ENCODE data around the gene DPF3. TPM values are rescaled to one million over a fixed set of nuclear protein-coding genes. Genes with fewer than 3 reads are reported as not detected.

The DPF3 gene
- total RNA-seq, 4 donors from 2014 or later = 0.19 to 3.8 (median 0.58) TPM

DNA sequence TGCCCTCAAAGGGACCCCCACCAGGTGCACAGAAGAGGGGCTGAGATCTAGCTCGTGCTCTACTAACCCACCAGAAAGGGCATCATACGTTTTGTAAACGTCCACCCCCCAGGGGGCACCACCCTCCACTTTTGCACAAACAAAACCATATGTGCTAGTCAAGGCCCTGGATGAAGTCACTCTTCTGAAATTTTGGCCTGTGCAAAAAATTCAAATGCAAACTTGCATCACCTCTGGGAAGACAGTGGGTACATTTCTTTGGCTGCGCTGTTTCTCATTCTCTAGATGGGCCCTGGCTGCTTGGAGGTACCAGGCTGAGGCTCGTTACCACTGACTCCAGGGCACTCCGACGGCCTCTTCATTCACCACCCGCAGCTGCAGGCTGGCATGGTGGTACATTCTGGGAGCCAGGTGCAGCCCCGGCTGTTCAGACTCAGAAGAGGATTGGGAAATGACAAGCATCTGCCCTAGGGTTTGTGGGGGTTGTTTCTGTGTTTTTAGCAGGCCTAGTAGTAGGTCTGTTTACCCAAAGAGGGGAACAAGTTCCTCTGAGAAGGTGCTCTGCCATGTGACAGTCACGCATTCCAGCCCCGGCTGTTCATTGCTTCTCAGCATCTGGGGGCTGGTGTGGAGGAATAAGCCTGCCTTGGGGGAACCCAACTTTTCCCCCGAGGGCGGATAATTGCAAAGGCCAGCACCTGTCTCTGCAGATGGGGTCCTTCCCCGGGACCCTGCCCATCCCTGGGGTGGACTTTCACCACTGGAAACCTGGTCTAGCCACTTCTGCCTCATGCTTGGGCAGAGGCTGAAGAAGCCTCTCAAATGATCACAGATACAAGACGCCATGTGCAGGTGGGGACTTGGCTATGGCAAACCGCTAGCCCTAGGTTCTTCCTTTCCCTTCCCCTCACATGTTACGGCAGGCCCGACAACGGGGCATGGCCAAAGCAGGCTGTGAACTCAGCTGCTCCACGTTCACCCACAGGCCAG, 147.6 kb downstream of the DPF3 start:
- TF ChIP-seq, protein P1, sequence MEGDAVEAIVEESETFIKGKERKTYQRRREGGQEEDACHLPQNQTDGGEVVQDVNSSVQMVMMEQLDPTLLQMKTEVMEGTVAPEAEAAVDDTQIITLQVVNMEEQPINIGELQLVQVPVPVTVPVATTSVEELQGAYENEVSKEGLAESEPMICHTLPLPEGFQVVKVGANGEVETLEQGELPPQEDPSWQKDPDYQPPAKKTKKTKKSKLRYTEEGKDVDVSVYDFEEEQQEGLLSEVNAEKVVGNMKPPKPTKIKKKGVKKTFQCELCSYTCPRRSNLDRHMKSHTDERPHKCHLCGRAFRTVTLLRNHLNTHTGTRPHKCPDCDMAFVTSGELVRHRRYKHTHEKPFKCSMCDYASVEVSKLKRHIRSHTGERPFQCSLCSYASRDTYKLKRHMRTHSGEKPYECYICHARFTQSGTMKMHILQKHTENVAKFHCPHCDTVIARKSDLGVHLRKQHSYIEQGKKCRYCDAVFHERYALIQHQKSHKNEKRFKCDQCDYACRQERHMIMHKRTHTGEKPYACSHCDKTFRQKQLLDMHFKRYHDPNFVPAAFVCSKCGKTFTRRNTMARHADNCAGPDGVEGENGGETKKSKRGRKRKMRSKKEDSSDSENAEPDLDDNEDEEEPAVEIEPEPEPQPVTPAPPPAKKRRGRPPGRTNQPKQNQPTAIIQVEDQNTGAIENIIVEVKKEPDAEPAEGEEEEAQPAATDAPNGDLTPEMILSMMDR (IDR thresholded peaks at IDR 0.05) = no peak
- DNase-seq (ENCODE audit: low spot score) = no peak
- ATAC-seq (ENCODE audit: low FRiP score) = peak; percentile 18

DNA sequence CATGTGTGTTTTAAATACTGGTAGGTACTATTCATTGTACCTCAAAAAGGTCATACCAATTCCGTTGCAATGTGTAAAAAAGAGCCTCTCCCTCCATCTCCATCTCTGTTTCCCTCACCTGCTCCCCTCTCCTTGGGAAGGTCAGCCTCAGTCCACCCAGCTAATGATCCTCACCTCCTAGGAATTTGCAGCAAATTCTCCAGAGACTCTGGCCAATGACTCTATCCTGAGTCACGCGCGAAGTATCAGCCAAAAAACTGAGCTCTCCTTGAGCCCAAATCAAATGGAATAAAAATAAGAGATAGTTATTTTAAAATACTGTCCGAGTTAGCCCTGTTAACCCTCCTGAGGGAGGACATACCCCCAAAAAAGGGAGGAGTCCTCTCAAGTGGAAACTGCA, 148.4 kb downstream of the DPF3 start:
- DNase-seq (ENCODE audit: low spot score) = no peak
- TF ChIP-seq, protein P1 (IDR thresholded peaks at IDR 0.05) = no peak
- peak; percentile 58 for ATAC-seq (ENCODE audit: low FRiP score)

DNA sequence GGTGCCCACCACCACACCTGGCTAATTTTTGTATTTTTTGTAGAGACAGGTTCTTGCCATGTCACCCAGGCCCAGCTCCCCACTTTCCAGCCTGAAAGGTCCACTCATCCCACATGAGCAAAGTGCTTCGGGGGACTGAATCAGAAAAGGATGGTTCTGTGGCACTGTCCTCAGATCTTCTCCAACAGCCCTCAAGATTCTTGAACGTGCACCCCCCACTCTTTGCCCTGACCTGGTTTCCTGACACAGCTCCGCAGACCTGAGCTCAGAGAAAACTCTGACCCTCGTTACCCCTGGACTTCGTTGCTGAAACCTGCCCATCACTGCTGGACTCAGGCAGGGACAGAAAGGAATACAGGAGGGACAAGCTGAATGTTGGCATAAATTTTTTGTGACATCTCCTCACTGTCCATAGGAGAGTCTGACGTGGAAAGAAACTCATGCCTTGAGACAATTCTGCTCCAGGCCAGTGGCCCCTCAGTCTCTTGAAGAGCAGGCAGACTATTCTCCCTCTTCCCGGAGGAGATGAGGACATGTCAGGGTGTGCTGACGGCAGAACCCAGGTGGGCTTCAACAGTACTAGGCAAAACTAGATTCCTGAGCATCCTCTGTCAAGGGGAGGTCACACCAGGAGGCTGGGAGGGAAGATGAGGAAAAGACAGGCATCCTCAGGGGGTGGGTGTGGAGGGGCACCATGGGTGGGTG, 149.3 kb downstream of the DPF3 start:
- no peak for DNase-seq (ENCODE audit: low spot score)
- ATAC-seq (ENCODE audit: low FRiP score) = no peak
- TF ChIP-seq, protein P1 (IDR thresholded peaks at IDR 0.05) = no peak

DNA sequence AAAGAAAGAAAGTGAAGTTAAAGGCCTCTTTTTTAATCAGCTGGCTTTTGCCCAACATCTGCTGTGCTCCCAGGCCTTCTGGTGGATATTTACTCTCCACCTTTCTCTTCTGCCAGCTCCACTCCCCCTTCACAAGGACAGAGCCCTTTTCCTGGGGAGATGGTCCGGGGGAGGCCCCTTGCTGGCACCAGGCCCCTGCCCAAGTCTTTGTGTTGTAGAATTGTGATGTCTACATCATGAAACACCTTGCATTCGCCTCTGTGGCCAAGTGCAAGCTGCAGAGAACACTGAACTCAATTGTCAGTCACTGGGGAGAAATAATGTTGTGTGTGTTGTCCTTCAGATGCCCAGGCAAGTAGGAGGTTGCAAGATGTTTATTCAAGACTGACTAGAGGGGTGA, 150.3 kb downstream of the DPF3 start:
- DNase-seq (ENCODE audit: low spot score) = no peak

DNA sequence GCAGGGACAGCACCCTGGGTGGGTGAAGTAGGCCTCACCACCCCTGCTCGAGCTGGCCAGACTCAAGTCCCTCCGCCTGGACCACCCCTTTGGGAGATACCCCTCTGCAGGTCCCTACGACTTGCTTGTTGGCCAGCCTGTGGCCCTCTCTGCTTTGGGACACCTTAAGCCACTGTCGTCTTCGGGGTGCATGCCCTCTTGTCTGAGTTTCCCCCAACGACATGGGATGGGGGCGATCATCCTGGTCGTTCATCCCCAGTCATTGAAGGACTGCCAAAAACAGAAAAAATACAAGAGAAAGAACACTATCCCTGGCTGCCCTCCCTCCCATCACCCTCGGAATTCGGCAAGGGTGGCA, 151.1 kb downstream of the DPF3 start:
- TF ChIP-seq, protein P1 (IDR thresholded peaks at IDR 0.05) = no peak
- ATAC-seq (ENCODE audit: low FRiP score) (no peak), DNase-seq (ENCODE audit: low spot score) (no peak)

More for the DNA sequence above, 150.3 kb downstream of the DPF3 start:
- TF ChIP-seq, protein P1 (IDR thresholded peaks at IDR 0.05) = no peak
- ATAC-seq (ENCODE audit: low FRiP score) = no peak

DNA sequence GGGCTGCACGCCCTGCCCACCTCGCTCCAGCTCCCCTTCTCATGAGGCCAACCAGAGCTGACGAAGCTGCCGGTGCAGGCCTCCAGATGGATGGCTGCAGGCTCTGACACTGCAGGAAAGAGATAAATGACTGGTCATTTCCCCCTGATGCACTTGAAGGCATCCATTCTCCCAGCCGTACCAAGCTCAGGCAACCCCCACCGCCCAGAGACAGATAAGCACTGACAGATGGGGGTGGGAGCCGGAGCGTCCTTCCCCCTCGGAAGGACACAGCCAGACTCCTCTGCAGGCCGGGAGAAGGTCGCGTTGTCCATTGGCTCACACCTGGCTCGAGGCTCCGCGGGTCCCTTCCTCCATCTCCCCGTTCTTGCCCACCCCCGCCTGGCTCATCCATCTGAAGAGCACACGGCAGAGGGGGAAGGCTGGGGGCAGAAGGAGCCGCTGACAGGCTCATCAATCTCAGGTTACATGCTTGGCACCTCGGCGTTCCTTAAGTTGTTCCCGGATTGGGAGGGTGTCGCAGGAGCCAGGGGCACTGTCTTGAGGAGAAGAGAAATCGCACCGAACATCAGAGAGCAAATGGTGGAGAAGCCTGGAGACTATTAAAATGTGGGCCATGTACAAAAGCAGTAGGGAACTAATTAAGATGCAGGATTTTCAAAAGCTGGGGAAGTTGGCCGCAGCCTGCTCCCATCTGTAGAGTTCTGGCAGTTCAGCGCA, 151.6 kb downstream of the DPF3 start:
- TF ChIP-seq, protein P1 (IDR thresholded peaks at IDR 0.05) = no peak
- DNase-seq (ENCODE audit: low spot score) (no peak), ATAC-seq (ENCODE audit: low FRiP score) (no peak)
